Left lung (tissue), 10 donors: ENCODE measurements around the gene MMP10. TPM values are rescaled to one million over a fixed set of nuclear protein-coding genes. Genes with fewer than 3 reads are reported as not detected.
"Not testable (repeated sequence)": the region's sequence is repeated elsewhere in the genome, so short reads cannot be mapped to it uniquely, and the experiment has no call there.

Experiments
- ATAC-seq: fragments of 200-7000 bp; cut with Tn5 transposase; one replicate; pipeline ENCODE4 v1.9.1; 2020; ENCODE audit warnings: moderate library complexity
- DNase-seq, 4 donors: peaks; one replicate each; pipeline ENCODE4 v3.0.0-alpha.2; 2013 to 2020
- H3K27ac ChIP-seq, 2 donors: fragments of 200-600 bp; sonication (generic) in 1 of 2; one replicate each; pipeline versions ENCODE4 v1.5.0 to v1.8.0; 2020 to 2021
- H3K27me3 ChIP-seq, 2 donors: fragments of 200-600 bp; sonication (generic) in 1 of 2; one replicate each; pipeline versions ENCODE4 v1.5.0 to v1.8.0; 2020 to 2021
- H3K36me3 ChIP-seq, 2 donors: fragments of 200-600 bp; sonication (generic) in 1 of 2; one replicate each; pipeline versions ENCODE4 v1.5.0 to v1.8.0; 2020 to 2021
- H3K4me1 ChIP-seq, 2 donors: fragments of 200-600 bp; one replicate each; pipeline ENCODE4 v1.8.0; 2021
- H3K4me3 ChIP-seq, 2 donors: fragments of 200-600 bp; sonication (generic) in 1 of 2; one replicate each; pipeline versions ENCODE4 v1.5.0 to v1.8.0; 2020 to 2021; ENCODE audit warnings: mild to moderate bottlenecking in 1 of 2
- H3K9me3 ChIP-seq, 2 donors: fragments of 200-600 bp; sonication (generic) in 1 of 2; one replicate each; pipeline versions ENCODE4 v1.5.0 to v1.8.0; 2020 to 2021
- intact Hi-C, 2 donors: fragments of 100-400 bp; cut with DNase I; formaldehyde crosslinking; loops; one replicate each; pipeline versions ENCODE4 v1.11.2 to v1.14.2; 2022
- polyA plus RNA-seq, 6 donors: library from polyadenylated mRNA; unstranded; fragments of 120-200 nt; gene quantifications; one replicate each; pipeline ENCODE4 v1.2.1, GENCODE V29; 2013; ENCODE audit not compliant: insufficient read length in 6 of 6
- total RNA-seq, 2 donors: library from RNA; stranded (reverse); fragmentation: NEBNext Ultra II Directional; extraction: Animal tissue kit (Norgen Biotek cat#: 25700); gene quantifications; one replicate each; pipeline ENCODE4 v1.2.1, GENCODE V29; 2021
- TF ChIP-seq, protein P1 (sequence below), 2 donors: fragments of 200-600 bp; sonication (generic) in 1 of 2; IDR thresholded peaks; one replicate each; pipeline versions ENCODE4 v1.5.0 to v1.8.0; 2021; ENCODE audit warnings: antibody characterized with exemption in 2 of 2
- donor health status: DM: no; HTN: yes; CAD: no.
- donor health status: DM: no; HTN: no; CAD: no.

MMP10 gene
- total and polyA plus RNA-seq, 8 donors: 0.36 to 2.9 (median 0.69) TPM

DNA sequence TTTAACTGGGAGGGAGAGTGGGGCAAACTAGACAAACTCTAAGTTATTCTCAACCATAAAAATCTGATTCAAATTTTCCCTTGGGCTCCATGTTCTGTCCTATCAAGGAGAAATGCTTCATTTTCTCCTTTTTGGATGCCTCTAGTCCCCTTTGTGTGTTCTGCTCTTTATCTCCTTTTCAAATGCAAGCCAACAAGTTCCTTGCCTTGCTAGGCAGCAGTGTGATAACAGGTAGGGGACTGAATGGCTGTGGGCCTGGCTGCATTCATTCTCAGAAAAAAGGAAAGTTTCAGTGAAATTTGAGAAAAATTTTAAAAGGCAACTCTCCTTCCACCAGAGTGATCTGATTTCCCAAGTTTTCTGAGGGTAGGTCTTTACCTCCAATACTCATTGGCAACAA is 28.8 kb downstream of the MMP10 start:
- ATAC-seq (no peak), DNase-seq (no peak)

DNA sequence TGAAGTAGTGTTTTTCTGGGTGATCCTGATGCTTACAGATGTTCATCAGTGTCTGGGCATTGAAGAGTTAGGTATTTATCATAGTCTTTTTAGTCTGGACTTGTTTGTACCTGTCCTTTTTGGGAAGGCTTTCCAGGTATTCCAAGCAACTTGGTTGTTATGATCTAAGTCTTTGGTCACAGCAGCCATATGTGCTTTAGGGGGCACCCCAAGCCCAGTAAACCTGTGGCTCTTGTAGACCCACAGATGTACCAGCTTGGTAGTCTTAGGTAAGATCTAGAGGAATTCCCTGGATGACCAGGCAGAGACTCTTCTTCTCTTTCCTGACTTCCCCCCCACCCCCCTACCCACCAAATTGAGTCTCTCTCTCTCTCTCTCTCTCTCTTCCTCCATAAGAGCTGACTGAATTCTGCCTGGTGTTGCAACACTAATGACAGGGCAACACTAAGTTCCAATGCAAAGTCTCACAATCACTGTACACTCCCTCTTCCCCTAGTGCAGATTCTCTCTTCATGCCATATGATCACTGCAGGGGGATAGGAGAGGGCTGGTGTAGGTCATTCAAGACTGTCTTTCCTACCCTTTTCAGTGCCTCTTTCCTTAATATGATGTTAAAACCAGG is 31.2 kb downstream of the MMP10 start:
- Histone ChIP-seq H3K27me3 (peaks cover 0 to 25% of the 10 kb centered on the region in 2 donors), H3K36me3 (no peaks in the 10 kb centered on the region), H3K4me1 (no peaks in the 10 kb centered on the region), H3K27ac (no peak overlapping the region), H3K9me3 (no peaks in the 10 kb centered on the region), H3K4me3 (no peak overlapping the region)
- ATAC-seq: no peak
- no peak for DNase-seq
- intact Hi-C loops: no loop called here
- TF ChIP-seq, protein P1, sequence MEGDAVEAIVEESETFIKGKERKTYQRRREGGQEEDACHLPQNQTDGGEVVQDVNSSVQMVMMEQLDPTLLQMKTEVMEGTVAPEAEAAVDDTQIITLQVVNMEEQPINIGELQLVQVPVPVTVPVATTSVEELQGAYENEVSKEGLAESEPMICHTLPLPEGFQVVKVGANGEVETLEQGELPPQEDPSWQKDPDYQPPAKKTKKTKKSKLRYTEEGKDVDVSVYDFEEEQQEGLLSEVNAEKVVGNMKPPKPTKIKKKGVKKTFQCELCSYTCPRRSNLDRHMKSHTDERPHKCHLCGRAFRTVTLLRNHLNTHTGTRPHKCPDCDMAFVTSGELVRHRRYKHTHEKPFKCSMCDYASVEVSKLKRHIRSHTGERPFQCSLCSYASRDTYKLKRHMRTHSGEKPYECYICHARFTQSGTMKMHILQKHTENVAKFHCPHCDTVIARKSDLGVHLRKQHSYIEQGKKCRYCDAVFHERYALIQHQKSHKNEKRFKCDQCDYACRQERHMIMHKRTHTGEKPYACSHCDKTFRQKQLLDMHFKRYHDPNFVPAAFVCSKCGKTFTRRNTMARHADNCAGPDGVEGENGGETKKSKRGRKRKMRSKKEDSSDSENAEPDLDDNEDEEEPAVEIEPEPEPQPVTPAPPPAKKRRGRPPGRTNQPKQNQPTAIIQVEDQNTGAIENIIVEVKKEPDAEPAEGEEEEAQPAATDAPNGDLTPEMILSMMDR (IDR thresholded peaks at IDR 0.05): no peak

More for the DNA sequence above, 28.8 kb downstream of the MMP10 start:
- no peaks in the 10 kb centered on the region for H3K4me1 ChIP-seq
- no peaks in the 10 kb centered on the region for H3K36me3 ChIP-seq
- H3K4me3 ChIP-seq: no peak overlapping the region
- H3K27me3 ChIP-seq: peaks cover 0 to 41% of the 10 kb centered on the region in 2 donors
- no peak overlapping the region for H3K27ac ChIP-seq
- TF ChIP-seq, protein P1 (IDR thresholded peaks at IDR 0.05): no peak
- no peaks in the 10 kb centered on the region for H3K9me3 ChIP-seq
- intact Hi-C loops: no loop called here

DNA sequence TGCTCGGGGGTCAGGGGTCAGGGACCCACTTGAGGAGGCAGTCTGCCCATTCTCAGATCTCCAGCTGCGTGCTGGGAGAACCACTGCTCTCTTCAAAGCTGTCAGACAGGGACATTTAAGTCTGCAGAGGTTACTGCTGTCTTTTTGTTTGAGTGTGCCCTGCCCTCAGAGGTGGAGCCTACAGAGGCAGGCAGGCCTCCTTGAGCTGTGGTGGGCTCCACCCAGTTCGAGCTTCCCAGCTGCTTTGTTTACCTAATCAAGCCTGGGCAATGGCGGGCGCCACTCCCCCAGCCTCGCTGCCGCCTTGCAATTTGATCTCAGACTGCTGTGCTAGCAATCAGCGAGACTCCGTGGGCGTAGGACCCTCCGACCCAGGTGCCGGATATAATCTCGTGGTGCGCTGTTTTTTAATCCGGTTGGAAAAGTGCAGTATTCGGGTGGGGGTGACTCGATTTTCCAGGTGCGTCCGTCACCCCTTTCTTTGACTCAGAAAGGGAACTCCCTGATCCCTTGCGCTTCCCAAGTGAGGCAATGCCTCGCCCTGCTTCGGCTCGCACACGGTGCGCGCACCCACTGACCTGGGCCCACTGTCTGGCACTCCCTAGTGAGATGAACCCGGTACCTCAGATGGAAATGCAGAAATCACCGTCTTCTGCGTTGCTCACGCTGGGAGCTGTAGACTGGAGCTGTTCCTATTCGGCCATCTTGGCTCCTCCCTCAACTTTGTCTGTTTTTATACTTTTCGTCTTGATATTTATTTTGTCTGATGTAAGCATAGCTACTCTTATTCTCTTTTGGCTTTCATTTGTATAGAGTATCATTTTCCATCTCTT is 33.5 kb downstream of the MMP10 start:
- H3K4me3 ChIP-seq, H3K27ac ChIP-seq, H3K4me1 ChIP-seq, ATAC-seq, H3K9me3 ChIP-seq, intact Hi-C loops, H3K36me3 ChIP-seq: not testable (repeated sequence)
- H3K27me3 ChIP-seq: peaks cover 0 to 12% of the 10 kb centered on the region in 2 donors
- peak in 1 of 4 donors; percentile 25 for DNase-seq

DNA sequence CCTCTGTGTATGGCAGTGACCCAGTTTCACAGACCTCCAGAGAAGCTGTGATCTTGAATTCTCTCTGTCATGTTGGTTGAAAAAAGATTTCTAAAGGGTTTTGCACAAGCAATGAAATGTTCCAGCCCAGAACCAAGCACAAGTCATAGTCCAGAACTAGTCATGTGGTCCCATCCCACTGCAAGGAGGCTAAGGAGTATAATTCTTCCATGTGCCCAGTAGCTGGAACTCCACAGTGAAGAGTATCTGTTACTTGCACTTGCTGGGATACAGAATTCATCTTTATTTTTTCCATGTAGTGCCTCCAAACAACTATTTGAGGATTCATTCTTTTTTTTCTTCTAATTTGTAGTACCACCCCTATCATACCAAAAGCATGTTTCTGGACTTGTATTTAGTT is 45.8 kb downstream of the MMP10 start:
- ATAC-seq: no peak
- TF ChIP-seq, protein P1 (IDR thresholded peaks at IDR 0.05): no peak

DNA sequence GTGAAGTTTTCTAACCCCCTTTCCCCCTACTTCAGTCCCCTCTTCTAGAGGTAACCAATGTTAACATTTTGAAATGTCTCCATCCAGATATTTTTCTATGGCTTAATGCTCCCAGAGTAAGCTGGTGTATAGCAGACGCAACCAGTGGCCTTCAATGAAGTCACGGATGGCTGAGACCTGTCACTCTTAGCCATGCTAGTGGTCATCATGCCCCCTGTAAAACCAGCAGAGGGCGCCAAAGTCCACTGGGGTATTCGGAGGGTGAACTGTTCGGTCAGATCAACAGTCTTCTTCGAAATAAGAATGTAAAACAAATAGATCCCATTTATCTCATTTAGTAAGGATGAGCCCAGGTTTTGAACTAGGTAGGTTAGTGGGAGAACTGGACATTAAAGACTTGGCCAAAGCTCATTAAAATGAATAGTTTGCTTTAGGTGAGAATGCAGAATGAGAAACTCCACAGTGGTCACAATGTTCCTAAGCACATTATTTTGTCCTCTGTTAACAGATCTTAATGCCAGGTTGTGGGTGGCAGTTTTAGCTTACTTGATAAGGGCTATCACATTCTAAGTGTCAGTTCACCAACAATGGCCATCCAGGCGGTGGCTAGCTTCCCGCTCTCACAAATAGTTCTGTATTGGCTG is 47.1 kb downstream of the MMP10 start:
- no peaks in the 10 kb centered on the region for H3K36me3 ChIP-seq
- H3K27ac ChIP-seq: no peak overlapping the region
- TF ChIP-seq, protein P1 (IDR thresholded peaks at IDR 0.05): peak; percentile 45 to 75
- no peak overlapping the region for H3K4me3 ChIP-seq
- peaks cover 0 to 3% of the 10 kb centered on the region in 2 donors for H3K4me1 ChIP-seq
- DNase-seq: peak in 2 of 4 donors; percentile 70 to 83
- peak; percentile 93 for ATAC-seq
- H3K27me3 ChIP-seq: no peaks in the 10 kb centered on the region
- H3K9me3 ChIP-seq: no peaks in the 10 kb centered on the region
- intact Hi-C loops: no loop called here

More for the DNA sequence above, 45.8 kb downstream of the MMP10 start:
- DNase-seq: no peak
- Histone ChIP-seq H3K36me3 (no peaks in the 10 kb centered on the region), H3K27me3 (no peaks in the 10 kb centered on the region), H3K9me3 (no peaks in the 10 kb centered on the region), H3K4me3 (no peak overlapping the region), H3K27ac (no peak overlapping the region), H3K4me1 (no peaks in the 10 kb centered on the region)
- intact Hi-C loops: no loop called here

DNA sequence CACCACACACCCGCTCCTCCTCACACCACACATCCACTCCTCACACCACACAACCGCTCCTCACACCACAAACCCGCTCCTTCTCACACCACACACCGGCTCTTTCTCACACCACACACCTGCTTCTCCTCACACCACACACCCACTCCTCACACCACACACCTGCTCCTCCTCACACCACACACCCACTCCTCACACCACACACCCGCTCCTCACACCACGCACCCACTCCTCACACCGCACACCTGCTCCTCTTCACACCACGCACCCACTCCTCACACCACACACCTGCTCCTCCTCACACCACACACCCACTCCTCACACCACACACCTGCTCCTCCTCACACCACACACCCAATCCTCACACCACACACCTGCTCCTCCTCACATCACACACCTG is 49.5 kb downstream of the MMP10 start:
- H3K4me3 ChIP-seq, H3K27me3 ChIP-seq, H3K27ac ChIP-seq, H3K9me3 ChIP-seq, H3K36me3 ChIP-seq, intact Hi-C loops, ATAC-seq: not testable (repeated sequence)
- peaks cover 0 to 20% of the 10 kb centered on the region in 2 donors for H3K4me1 ChIP-seq
- peak in 1 of 4 donors; percentile 24 for DNase-seq
